GM19395 (cell line): Measurements from ENCODE around the gene SNX30.
"Not testable (repeated sequence)": the region's sequence is repeated elsewhere in the genome, so short reads cannot be mapped to it uniquely, and the experiment has no call there.

ENCODE experiments used
- ATAC-seq: cut with Tn5 transposase; IDR thresholded peaks from one replicate; pipeline ENCODE4 v1.9.1; 2021; ENCODE audit warnings: mild to moderate bottlenecking, moderate library complexity; ENCODE audit not compliant: unreplicated experiment

The SNX30 gene, protein sequence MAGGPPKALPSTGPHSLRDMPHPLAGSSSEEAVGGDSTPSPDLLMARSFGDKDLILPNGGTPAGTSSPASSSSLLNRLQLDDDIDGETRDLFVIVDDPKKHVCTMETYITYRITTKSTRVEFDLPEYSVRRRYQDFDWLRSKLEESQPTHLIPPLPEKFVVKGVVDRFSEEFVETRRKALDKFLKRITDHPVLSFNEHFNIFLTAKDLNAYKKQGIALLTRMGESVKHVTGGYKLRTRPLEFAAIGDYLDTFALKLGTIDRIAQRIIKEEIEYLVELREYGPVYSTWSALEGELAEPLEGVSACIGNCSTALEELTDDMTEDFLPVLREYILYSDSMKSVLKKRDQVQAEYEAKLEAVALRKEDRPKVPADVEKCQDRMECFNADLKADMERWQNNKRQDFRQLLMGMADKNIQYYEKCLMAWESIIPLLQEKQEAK

GRCh38 chr9:112750016-112750763, at the start of gene SNX30:
TSS of gene SNX30 (plus strand) at chr9:112750760. CDS start at chr9:112751002, 242 bp downstream.
- ATAC-seq: peak; percentile 68

DNA sequence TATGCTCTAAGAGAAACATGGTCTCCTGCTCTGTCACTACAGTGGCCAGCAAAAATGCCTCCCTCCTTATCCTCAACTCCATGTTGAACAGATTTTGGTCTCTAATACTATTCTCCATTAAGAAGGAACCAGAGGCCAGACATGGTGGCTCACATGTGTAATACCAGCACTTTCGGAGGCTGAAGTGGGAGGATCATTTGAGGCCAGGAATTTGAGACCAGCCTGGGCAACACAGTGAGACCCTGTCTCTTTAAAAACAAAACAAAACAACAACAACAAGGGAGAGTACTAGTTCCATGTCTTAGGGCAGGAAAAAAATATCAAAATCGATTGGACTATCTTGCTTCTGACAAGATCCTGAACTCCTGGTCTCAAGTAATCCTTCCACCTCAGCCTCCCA, 47.3 kb upstream of the SNX30 start:
- ATAC-seq: no peak

DNA sequence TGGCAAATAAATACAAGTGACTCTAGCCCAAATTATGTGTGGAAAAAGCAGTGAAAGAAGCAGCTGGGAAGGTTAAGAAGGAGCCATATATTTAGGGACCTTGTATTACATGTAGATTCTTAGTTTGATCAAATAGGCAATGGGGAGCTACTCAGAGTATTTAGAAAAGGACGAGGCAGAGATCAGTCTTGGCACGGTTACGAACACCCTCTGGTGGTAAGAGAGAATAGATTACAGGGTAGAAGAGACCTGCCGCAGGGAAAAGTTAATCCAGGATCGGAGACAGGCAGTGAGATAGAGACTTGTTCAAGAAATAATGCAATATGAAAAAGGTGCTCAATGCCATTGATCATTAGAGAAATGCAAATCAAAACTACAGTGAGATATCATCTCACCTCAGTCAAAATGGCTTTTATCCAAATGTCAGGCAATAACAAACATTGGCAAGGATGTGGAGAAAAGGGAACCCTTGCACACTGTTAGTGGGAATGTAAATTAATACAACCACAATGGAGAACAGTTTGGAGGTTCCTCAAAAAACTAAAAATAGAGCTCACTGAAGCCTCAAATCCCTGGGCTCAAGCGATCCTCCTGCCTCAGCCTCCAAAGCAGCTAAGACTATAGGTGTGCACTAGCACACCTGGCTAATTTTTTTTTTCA, 44.7 kb upstream of the SNX30 start:
- ATAC-seq: no peak

GRCh38 chr9:112711050-112711689, 39.4 kb upstream of the SNX30 start:
- ATAC-seq: no peak

- ATAC-seq: no peak
These were observed 37.9 kb upstream of the SNX30 start for GRCh38 chr9:112712678-112713077.

DNA sequence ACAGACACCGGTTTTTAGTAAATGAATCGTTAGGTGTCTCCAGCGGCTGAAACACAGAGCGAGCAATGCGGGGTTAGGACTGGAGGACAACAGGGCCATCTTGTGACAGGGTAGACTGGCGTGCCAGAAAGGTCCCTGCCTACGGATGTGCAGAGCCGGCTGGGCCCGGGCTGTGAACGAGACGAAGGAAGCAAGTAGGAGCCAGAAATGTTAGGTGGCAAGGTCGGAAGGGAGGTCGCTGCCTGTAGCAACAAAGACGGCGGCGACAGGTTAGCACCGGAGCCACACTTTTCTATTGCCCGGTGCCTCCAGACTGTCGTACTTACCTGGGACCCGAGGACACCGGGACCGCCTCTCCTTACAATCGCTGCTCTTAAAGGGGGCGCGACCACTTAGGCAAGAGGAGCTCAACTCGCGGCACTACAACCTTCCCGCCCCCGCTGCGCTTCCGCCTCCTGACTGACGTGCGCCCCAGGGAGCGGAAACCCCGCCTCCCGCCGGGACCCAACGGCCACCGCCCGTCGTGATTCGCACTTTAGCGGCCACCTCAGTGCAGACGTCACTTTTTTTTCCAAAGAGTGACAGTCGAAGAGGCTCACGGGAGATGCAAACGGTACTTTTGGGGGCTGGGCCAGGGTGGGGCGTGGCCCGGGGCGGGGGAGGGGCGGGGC, 32.8 kb upstream of the SNX30 start, which contains the start of gene INIP:
Gene INIP, minus strand, starts transcription at position 457 of the 671 bp plus-strand sequence. CDS start 1,632 bp downstream, outside the sequence.
- peak; percentile 89 for ATAC-seq

GRCh38 chr9:112719241-112719691, 31.3 kb upstream of the SNX30 start:
- no peak for ATAC-seq

DNA sequence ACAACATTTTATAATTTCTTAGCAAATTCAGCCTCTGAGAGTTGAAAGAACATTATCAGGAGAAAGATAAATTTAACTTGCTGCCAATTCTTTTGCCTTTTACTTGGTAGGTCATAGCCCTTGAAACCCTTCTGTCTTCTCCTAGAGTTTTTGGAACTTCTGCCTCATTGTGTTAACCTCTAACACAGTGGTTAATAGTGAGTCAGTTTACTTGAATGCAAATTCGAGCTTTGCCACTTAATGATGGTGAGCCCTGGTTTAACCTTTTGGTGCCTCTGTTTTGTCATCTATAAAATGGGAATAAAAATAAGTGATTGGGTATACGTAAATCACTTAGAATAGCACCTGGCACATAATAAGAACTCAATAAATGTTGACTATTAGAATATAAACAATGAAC, 30.9 kb upstream of the SNX30 start:
- no peak for ATAC-seq

GRCh38 chr9:112720113-112720780, 30.3 kb upstream of the SNX30 start:
- no peak for ATAC-seq

DNA sequence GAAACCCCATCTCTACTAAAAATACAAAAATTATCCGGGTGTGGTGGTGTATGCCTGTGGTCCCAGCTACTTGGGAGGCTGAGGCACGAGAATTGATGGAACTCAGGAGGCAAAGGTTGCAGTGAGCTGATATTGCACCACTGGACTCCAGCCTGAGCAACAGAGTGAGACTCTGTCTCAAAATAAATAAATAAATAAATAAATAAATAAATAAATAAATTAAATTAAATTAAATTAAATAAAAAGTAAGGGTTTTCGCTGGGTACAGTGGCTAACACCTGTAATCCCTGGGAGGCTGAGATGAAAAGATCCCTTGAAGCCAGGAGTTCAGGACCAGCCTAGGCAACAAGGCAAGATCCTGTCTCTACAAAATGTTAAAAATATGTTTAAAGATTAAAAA, 27.8 kb upstream of the SNX30 start:
- not testable (repeated sequence) for ATAC-seq

GRCh38 chr9:112725961-112726360, 24.6 kb upstream of the SNX30 start:
- ATAC-seq: peak; percentile 69

DNA sequence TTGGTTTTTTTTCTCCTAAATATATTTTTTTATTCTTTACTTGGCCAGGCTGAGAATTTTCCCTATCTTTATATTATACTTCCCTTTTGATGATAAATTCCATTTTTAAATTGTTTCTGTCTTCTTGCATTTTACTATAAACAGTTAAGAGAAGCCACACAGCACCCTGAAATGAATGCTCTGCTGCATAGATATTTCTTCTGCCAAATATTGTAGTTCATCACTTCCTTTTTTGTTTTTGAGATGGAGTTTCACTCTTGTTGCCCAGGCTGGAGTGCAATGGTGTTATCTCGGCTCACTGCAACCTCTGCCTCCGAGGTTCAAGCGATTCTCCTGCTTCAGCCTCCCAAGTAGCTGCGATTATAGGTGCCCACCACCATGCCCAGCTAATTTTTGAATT, 24.1 kb upstream of the SNX30 start:
- ATAC-seq: no peak

GRCh38 chr9:112728401-112728800, 22.2 kb upstream of the SNX30 start:
- ATAC-seq: no peak

GRCh38 chr9:112731971-112732370, 18.6 kb upstream of the SNX30 start:
- no peak for ATAC-seq

DNA sequence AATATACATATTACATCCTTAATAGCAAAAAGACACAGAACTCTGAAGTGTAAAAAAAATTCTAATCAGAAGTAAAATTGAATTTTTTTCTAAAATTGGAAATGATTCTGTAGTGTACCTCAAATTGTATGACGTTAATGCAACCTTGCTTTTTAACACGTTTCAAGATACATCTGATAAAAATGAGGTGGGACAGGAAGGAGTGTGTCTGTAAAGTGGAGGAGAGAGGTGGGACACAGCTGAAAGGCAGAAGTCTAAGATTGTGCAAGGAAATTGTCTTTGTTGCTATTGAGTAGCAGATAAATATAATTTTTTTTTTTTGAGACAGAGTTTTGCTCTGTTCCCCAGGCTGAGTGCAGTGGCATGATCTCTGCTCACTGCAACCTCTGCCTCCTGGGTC, 15.7 kb upstream of the SNX30 start:
- no peak for ATAC-seq

DNA sequence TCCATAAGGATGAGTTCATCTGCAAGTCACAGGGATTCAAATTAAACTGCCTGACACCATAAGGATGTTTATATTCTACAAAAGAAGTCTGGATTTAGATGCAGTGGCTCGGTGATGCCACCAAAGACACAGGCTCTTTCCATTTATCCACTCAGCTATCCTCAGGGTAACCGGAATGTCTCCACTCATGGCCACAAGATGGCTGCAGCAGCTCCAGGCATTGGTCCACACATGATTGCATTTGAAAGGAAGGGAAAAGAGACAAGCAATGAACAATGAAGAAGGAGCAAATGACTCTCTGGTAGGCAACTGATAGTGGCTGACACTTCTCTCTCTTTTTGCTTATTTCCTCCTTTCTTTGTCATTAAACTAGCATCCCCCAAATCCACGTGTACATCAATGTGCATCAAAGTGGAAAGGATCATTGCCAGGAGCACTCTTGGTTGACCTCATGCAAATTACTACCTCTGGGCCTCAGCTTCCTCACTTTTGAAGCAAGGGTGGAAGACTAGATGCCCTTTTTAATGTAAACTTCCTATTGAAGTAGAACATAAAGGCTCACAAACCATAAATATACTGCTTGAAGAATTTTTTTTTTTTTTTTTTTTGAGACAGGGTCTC, 7.2 kb upstream of the SNX30 start:
- no peak for ATAC-seq

DNA sequence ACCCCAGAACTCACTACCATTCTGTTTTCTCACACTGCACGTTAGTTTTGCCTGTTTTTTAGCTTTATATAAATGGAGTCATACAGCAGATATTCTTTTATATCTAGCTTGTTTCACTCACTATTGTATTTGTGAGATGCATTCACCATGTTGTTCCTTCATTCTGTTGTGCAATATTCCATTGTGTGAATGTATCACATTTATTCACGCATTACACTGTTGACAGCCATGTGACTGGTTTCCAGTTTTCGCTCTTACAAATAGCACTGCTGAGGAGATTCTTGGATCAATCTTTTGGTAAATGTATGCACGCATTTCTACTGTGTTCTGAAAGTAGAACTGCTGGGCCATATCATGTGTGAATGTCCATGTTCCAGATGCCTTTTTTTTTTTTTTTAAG, 6.4 kb upstream of the SNX30 start:
- no peak for ATAC-seq

- no peak for ATAC-seq
These were observed 3.5 kb upstream of the SNX30 start for GRCh38 chr9:112747094-112747493.

DNA sequence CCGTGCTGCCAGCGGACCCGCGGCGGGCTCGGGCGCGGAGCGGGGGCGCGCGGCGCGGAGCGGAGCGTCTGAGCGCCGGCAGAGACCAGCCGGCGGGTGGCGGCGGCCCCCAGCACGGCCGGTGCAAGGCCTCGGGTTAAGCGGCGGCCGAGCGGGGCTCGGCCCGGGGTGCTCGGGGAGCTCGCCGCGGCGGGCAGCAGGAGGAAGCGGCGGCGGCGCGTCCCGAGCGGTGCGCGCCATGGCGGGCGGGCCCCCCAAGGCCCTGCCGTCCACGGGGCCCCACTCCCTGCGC, 150 bp downstream of the SNX30 start:
- peak; percentile 43 for ATAC-seq
